ENCODE results near the gene SLC25A1.

The SLC25A1 gene

GRCh38 chr22:19152942-19153883, 25.3 kb downstream of the SLC25A1 start:
- H3K9me3 ChIP-seq (ENCODE audit: insufficient read depth, low read length), result no peaks in the 10 kb centered on the region
- H4K20me1 ChIP-seq (ENCODE audit: insufficient read depth, low read length), result no peaks in the 10 kb centered on the region
- no peak overlapping the region for H3K4me2 ChIP-seq (ENCODE audit: low read length)
- H3K79me2 ChIP-seq (ENCODE audit: low read length), result no peaks in the 10 kb centered on the region
- no peak overlapping the region for H2AFZ ChIP-seq (ENCODE audit: low read depth, low read length)
- no peaks in the 10 kb centered on the region for H3K4me1 ChIP-seq (ENCODE audit: low read length)
- H3K9ac ChIP-seq (ENCODE audit: low read length), result no peak overlapping the region
- no peak for TF ChIP-seq EZH2phosphoT487 (IDR thresholded peaks at IDR 0.05; ENCODE audit: low read depth)
- TF ChIP-seq, protein P1, sequence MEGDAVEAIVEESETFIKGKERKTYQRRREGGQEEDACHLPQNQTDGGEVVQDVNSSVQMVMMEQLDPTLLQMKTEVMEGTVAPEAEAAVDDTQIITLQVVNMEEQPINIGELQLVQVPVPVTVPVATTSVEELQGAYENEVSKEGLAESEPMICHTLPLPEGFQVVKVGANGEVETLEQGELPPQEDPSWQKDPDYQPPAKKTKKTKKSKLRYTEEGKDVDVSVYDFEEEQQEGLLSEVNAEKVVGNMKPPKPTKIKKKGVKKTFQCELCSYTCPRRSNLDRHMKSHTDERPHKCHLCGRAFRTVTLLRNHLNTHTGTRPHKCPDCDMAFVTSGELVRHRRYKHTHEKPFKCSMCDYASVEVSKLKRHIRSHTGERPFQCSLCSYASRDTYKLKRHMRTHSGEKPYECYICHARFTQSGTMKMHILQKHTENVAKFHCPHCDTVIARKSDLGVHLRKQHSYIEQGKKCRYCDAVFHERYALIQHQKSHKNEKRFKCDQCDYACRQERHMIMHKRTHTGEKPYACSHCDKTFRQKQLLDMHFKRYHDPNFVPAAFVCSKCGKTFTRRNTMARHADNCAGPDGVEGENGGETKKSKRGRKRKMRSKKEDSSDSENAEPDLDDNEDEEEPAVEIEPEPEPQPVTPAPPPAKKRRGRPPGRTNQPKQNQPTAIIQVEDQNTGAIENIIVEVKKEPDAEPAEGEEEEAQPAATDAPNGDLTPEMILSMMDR (IDR thresholded peaks at IDR 0.05; ENCODE audit: low read depth, low read length), result no peak
- H3K27ac ChIP-seq (ENCODE audit: low read length), result no peak overlapping the region
- H3K4me3 ChIP-seq (ENCODE audit: low read length), result no peak overlapping the region
- H3K36me3 ChIP-seq (replicated peaks; ENCODE audit: low read depth, low read length), result no peaks in the 10 kb centered on the region
- no peaks in the 10 kb centered on the region; the same call in 1 of the 2 replicates for H3K27me3 ChIP-seq (ENCODE audit: low read depth, low read length)

GRCh38 chr22:19151329-19152191, 27.0 kb downstream of the SLC25A1 start:
- no peaks in the 10 kb centered on the region for H3K79me2 ChIP-seq (ENCODE audit: low read length)
- H3K36me3 ChIP-seq (replicated peaks; ENCODE audit: low read depth, low read length), result no peaks in the 10 kb centered on the region
- H3K4me3 ChIP-seq (ENCODE audit: low read length), result no peak overlapping the region
- H3K4me1 ChIP-seq (ENCODE audit: low read length), result no peaks in the 10 kb centered on the region
- H3K9me3 ChIP-seq (ENCODE audit: insufficient read depth, low read length), result no peaks in the 10 kb centered on the region
- no peak overlapping the region for H3K9ac ChIP-seq (ENCODE audit: low read length)
- TF ChIP-seq EZH2phosphoT487 (IDR thresholded peaks at IDR 0.05; ENCODE audit: low read depth), result no peak
- TF ChIP-seq, protein P1 (IDR thresholded peaks at IDR 0.05; ENCODE audit: low read depth, low read length), result no peak
- H4K20me1 ChIP-seq (ENCODE audit: insufficient read depth, low read length), result no peaks in the 10 kb centered on the region
- no peaks in the 10 kb centered on the region; the same call in 1 of the 2 replicates for H3K27me3 ChIP-seq (ENCODE audit: low read depth, low read length)
- H2AFZ ChIP-seq (ENCODE audit: low read depth, low read length), result no peak overlapping the region
- H3K4me2 ChIP-seq (ENCODE audit: low read length), result no peak overlapping the region
- H3K27ac ChIP-seq (ENCODE audit: low read length), result no peak overlapping the region

DNA sequence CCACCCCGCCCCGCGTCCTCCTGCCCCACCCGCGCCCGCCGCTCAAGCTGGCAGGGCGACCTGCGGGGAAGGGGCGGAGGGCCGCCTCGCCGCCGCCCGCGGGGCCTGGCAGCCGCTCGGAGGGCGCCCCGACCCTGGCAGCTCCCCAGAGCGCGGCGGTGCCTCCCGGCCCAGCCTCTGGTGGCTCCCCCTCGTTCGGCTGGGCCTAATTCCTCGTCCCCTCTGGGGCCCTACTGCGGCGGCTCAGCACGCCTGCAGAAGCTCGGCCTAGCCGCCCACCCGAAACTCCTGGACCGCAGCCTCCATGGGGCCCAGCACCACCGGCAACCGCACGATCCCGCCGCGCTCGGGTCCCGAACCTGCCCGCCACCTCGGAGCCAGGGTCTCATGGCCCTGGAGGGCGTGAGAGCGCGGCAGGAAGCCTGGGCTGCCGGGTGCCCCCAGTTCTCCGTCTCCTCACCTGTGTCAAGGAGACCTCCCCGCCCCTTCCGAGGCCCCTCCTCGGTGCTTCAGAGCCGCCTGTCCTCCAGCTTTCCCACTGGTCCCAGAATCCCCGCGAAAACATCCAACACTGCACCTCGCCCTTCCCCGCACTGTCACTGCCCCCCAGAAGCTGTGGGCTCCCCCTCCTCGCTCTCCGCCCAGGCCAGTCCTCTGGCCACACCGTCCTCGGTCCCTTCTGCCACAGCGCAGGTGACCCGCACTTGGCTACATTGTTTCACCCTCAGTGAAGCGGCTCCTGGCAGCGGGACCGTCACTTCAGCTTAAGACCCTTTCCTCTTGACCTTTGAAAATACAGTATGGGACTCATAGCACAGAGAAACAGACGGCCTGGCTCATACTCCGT, 27.8 kb downstream of the SLC25A1 start:
- no peaks in the 10 kb centered on the region for H3K9me3 ChIP-seq (ENCODE audit: insufficient read depth, low read length)
- H2AFZ ChIP-seq (ENCODE audit: low read depth, low read length), result no peak overlapping the region
- H3K4me1 ChIP-seq (ENCODE audit: low read length), result no peaks in the 10 kb centered on the region
- no peaks in the 10 kb centered on the region for H4K20me1 ChIP-seq (ENCODE audit: insufficient read depth, low read length)
- no peaks in the 10 kb centered on the region; the same call in 1 of the 2 replicates for H3K27me3 ChIP-seq (ENCODE audit: low read depth, low read length)
- H3K79me2 ChIP-seq (ENCODE audit: low read length), result no peaks in the 10 kb centered on the region
- H3K4me2 ChIP-seq (ENCODE audit: low read length), result no peak overlapping the region
- no peak overlapping the region for H3K9ac ChIP-seq (ENCODE audit: low read length)
- no peak overlapping the region for H3K4me3 ChIP-seq (ENCODE audit: low read length)
- TF ChIP-seq, protein P1 (IDR thresholded peaks at IDR 0.05; ENCODE audit: low read depth, low read length), result no peak
- no peak for TF ChIP-seq EZH2phosphoT487 (IDR thresholded peaks at IDR 0.05; ENCODE audit: low read depth)
- H3K36me3 ChIP-seq (replicated peaks; ENCODE audit: low read depth, low read length), result no peaks in the 10 kb centered on the region
- H3K27ac ChIP-seq (ENCODE audit: low read length), result no peak overlapping the region
